GM13977 (cell line): ENCODE results near the gene HECTD2.

ENCODE experiments used
- DNase-seq: peaks from one replicate; pipeline ENCODE4 v3.0.0; 2012; ENCODE audit warnings: low spot score
- in situ Hi-C: fragments of 300-500 bp; cut with MboI; formaldehyde crosslinking; loops from one replicate; pipeline ENCODE4 v1.12.0; 2022; ENCODE audit warnings: low sequenced_read_pairs, low pct_unique_long_range_greater_than_20kb, mixed read lengths, inconsistent platforms; ENCODE audit not compliant: unreplicated experiment
- TF ChIP-seq, protein P1 (sequence below): IDR thresholded peaks from 2 replicates; pipeline ENCODE4 v1.5.1; 2012; ENCODE audit warnings: mild to moderate bottlenecking, control low read depth; ENCODE audit not compliant: insufficient read depth; ENCODE audit errors: extremely low read depth, missing control alignments

The HECTD2 gene

DNA sequence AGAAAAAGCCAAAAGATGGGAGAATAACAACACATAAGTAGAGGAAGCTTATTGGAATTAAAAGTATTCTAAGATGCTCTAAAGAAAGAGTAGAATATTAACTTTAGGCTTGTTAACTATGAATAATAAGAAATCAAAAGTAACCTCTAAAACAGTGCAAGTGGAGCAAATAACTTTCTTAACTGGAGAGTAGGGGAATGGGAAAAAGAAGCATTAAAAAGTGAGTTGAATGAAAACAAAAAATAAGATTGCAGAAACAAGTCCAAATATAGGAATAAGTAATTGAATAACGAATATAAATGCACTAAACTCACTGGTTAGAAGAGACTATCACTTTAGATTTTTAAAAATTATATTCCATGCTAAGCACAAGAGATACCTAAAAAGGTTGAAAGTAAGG, 63.9 kb downstream of the HECTD2 start:
- no peak for DNase-seq
- TF ChIP-seq, protein P1, sequence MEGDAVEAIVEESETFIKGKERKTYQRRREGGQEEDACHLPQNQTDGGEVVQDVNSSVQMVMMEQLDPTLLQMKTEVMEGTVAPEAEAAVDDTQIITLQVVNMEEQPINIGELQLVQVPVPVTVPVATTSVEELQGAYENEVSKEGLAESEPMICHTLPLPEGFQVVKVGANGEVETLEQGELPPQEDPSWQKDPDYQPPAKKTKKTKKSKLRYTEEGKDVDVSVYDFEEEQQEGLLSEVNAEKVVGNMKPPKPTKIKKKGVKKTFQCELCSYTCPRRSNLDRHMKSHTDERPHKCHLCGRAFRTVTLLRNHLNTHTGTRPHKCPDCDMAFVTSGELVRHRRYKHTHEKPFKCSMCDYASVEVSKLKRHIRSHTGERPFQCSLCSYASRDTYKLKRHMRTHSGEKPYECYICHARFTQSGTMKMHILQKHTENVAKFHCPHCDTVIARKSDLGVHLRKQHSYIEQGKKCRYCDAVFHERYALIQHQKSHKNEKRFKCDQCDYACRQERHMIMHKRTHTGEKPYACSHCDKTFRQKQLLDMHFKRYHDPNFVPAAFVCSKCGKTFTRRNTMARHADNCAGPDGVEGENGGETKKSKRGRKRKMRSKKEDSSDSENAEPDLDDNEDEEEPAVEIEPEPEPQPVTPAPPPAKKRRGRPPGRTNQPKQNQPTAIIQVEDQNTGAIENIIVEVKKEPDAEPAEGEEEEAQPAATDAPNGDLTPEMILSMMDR = no peak
- in situ Hi-C loops = no loop called here

DNA sequence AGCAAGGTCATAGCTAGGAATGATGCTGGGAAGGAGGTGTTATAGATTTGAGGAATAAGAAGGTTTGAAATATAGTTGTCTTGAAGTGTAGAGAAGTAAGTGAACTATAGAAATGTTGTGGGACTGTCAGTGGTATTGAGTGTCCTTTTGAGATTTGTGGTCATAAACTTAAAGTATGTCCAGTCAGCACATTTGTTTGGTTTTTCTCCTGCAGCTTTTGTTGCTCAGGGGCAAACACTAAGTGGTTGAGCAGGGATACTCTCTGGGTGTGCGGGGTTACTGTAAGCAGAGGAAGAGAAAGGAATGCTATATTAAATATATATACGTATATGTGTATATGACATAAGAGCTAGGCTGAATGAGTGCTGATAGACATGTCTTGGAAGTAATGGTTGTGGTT, 67.1 kb downstream of the HECTD2 start:
- TF ChIP-seq, protein P1 = no peak
- in situ Hi-C loops = no loop called here
- DNase-seq = no peak

DNA sequence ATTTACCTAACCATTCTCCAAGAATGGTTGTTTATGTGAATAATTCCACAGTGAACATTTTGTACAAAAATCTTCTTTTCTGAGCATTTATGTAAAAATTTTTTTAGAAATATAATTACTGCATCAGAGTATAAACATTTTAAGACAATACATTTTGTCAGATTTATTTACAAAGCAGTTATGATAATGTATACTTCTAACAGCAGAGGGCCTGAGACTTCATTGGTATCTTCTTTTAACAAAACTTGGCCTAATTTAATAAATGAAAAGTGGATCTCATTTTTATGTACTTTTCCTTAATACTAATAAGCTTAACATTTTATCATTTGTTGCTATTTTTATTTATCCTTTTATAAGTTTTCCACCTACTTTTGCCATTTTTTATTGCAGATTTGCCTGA, 69.4 kb downstream of the HECTD2 start:
- no peak for DNase-seq
- in situ Hi-C loops = no loop called here
- TF ChIP-seq, protein P1 = no peak

DNA sequence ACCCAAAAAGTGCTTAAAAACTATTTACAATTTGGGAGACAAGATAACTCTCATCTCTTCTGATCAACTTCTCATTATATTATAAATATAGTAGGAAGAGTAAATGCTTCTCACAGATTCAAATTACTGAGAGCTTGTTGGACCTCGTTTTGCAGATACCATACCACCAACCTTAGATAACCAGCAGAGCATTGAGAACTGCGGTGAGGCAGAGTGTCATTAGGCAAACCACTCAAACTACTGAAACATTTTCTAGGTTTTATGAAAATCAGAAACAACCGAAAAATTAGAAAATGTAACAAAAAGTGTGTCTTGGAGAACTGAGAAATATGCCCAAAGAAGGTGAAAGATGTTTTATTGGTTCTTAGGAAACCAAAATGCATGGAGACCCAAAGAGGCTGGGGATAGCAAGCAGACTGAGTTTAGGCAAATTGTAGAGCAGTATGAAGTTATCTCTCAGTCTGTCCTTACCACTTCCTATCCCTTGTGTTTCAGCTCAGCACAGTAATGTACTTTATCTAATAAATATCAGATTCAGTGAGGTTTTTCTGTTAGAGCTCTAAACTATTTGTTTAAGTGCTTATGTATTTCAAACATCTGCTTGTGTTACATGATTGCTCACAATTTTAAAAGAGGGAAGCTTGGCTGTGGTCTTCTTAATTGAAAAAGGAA, 77.9 kb downstream of the HECTD2 start:
- in situ Hi-C loops = no loop called here

DNA sequence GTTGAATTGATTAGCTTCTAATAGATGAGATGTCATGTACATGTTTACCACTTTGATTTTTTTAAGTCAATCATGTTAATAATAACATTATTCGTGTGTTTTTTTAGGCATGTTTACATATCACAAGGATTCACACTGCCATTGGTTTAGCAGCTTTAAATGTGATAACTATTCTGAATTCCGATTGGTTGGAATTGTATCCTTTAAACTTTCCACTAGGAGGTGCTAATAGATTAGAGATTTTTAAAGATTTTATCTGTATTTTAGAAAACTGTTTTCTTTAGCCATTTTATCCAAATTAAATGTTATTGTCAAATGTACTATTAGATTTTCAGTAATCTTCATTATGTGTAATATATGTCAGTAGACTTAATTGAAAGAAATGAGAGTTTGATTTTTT, 83.2 kb downstream of the HECTD2 start:
- DNase-seq = no peak
- TF ChIP-seq, protein P1 = peak; percentile 16
- in situ Hi-C loops = no loop called here

More for the DNA sequence above, 77.9 kb downstream of the HECTD2 start:
- DNase-seq = no peak
- TF ChIP-seq, protein P1 = no peak

DNA sequence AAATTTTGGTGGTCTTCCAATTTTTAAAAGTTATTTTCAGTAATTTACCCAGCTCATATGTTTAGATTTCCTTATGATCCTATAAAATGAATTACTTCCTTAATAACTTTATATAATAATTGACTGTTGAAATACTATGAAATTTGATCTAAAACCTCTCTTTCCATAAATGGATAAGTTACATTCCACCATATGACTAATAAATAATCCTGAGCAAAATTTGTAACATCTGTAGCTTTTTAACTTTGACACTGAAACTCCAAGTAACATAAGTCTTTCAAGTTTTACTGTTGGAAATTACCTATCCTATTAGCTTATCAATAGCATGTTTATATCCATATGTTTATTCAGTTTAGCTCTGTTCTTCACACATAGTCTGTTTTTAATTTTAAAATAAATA, 85.3 kb downstream of the HECTD2 start:
- DNase-seq = no peak
- in situ Hi-C loops = no loop called here
- TF ChIP-seq, protein P1 = no peak
